ENCODE results near the gene SFMBT2. TPM values are rescaled to one million over a fixed set of nuclear protein-coding genes. Genes with fewer than 3 reads are reported as not detected.

Gene SFMBT2
- total RNA-seq, 1 donor from 2014 or later = 18.7 TPM

GRCh38 chr10:7275761-7276440 lies 134.9 kb downstream of the SFMBT2 start:
- DNase-seq = no peak
- ChIA-PET CTCF (interaction anchor here (0.7 kb wide), 1 partner anchor 541 kb away, joined by 3 read pairs; no protein-coding TSS in a partner anchor), POLR2A (no interaction called here)
- Mint-ChIP-seq H3K27me3 (no peaks in the 10 kb centered on the region), H3K4me1 (peaks cover 4% of the 10 kb centered on the region), H3K9me3 (no peaks in the 10 kb centered on the region), H3K4me3 (no peak overlapping the region), H3K36me3 (ENCODE audit: low read depth) (peaks cover 19% of the 10 kb centered on the region), H3K27ac (no peak overlapping the region)
- no peak for ATAC-seq (ENCODE audit: low read depth)
- TF ChIP-seq, protein P1, sequence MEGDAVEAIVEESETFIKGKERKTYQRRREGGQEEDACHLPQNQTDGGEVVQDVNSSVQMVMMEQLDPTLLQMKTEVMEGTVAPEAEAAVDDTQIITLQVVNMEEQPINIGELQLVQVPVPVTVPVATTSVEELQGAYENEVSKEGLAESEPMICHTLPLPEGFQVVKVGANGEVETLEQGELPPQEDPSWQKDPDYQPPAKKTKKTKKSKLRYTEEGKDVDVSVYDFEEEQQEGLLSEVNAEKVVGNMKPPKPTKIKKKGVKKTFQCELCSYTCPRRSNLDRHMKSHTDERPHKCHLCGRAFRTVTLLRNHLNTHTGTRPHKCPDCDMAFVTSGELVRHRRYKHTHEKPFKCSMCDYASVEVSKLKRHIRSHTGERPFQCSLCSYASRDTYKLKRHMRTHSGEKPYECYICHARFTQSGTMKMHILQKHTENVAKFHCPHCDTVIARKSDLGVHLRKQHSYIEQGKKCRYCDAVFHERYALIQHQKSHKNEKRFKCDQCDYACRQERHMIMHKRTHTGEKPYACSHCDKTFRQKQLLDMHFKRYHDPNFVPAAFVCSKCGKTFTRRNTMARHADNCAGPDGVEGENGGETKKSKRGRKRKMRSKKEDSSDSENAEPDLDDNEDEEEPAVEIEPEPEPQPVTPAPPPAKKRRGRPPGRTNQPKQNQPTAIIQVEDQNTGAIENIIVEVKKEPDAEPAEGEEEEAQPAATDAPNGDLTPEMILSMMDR (IDR thresholded peaks at IDR 0.05) = no peak
- intact Hi-C loops (cut with micrococcal nuclease) = no loop called here

DNA sequence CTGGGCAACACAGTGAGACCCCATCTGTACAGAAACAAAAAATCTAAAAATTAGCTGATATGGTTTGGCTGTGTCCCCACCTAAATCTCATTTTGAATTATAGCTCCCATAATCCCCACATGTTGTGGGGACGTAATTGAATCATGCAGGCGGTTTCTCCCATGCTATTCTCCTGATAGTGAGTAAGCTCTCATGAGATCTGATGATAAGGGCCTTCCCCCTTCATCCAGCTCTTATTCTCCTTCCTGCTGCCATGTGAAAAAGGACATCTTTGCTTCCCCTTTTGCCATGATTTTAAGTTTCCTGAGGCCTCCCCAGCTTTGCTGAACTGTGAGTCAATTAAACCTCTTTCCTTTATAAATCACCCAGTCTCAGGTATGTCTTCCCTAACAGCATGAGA lies 136.5 kb downstream of the SFMBT2 start:
- ChIA-PET CTCF (no interaction called here), POLR2A (no interaction called here)
- H3K4me1 Mint-ChIP-seq = no peaks in the 10 kb centered on the region
- peaks cover 24% of the 10 kb centered on the region for H3K36me3 Mint-ChIP-seq (ENCODE audit: low read depth)
- TF ChIP-seq, protein P1 (IDR thresholded peaks at IDR 0.05) = no peak
- no peaks in the 10 kb centered on the region for H3K27me3 Mint-ChIP-seq
- H3K9me3 Mint-ChIP-seq = no peaks in the 10 kb centered on the region
- no peak for ATAC-seq (ENCODE audit: low read depth)
- no peak for DNase-seq
- H3K4me3 Mint-ChIP-seq = no peak overlapping the region
- intact Hi-C loops (cut with micrococcal nuclease) = no loop called here
- H3K27ac Mint-ChIP-seq = no peak overlapping the region

DNA sequence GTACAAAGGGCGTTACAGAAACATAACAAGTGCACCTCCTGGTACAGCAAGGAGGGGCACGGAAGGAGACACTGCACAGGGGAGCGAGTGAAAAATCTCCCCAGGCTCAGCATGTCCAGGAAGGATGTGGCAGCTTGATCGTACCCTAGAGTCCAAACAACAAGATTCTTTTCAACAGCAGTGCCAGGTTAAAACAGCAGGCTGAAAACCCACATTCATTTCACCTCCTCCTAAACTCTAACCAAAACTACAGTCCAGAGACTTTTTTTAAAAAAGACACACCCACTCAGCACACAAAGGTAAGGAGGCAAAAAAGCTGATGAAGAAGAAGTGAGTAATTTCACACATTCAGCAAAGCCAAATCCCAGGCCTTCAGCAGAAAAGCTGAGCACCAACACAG lies 138.8 kb downstream of the SFMBT2 start:
- DNase-seq = no peak
- Mint-ChIP-seq H3K27ac (no peak overlapping the region), H3K36me3 (ENCODE audit: low read depth) (peaks cover 20% of the 10 kb centered on the region)

DNA sequence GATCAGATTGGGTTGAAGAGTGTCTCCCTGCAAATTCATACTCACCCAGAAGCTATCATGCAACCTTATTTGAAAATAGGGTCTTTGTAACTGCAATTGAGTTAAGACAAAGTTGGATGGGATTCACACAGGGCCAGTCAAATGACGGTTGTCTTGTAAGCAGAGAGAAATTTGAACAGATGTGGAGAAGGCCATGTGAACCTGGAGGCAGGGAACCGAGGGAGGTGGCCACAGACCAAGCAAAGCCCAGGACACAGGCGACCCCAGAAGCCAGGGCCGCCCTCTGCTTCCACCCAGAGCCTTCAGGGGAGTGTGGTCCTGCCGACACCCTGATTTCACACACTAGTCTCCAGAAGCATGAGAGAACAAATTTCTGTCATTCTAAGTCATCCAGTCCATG lies 140.8 kb downstream of the SFMBT2 start:
- CTCF ChIA-PET = no interaction called here
- no peak for ATAC-seq (ENCODE audit: low read depth)
- no peaks in the 10 kb centered on the region for H3K9me3 Mint-ChIP-seq
- H3K27me3 Mint-ChIP-seq = no peaks in the 10 kb centered on the region
- H3K36me3 Mint-ChIP-seq (ENCODE audit: low read depth) = peaks cover 11% of the 10 kb centered on the region
- intact Hi-C loops (cut with micrococcal nuclease) = loop anchor here (10.0 kb wide), 1 partner anchor 435 kb away; no protein-coding TSS in a partner anchor
- no peak overlapping the region for H3K27ac Mint-ChIP-seq
- no peak for DNase-seq
- POLR2A ChIA-PET = no interaction called here
- H3K4me1 Mint-ChIP-seq = peaks cover 6% of the 10 kb centered on the region
- TF ChIP-seq, protein P1 (IDR thresholded peaks at IDR 0.05) = no peak
- no peak overlapping the region for H3K4me3 Mint-ChIP-seq

More for the DNA sequence above, 138.8 kb downstream of the SFMBT2 start:
- Mint-ChIP-seq H3K4me3 (no peak overlapping the region), H3K4me1 (no peaks in the 10 kb centered on the region), H3K27me3 (no peaks in the 10 kb centered on the region), H3K9me3 (no peaks in the 10 kb centered on the region)
- TF ChIP-seq, protein P1 (IDR thresholded peaks at IDR 0.05) = no peak
- intact Hi-C loops (cut with micrococcal nuclease) = no loop called here
- ChIA-PET POLR2A (no interaction called here), CTCF (interaction anchor here (0.9 kb wide), 1 partner anchor 13 kb away, joined by 3 read pairs; no protein-coding TSS in a partner anchor)
- ATAC-seq (ENCODE audit: low read depth) = no peak

- no peak overlapping the region for H3K27ac Mint-ChIP-seq
- H3K9me3 Mint-ChIP-seq = no peaks in the 10 kb centered on the region
- H3K4me3 Mint-ChIP-seq = no peak overlapping the region
- peaks cover 8% of the 10 kb centered on the region for H3K36me3 Mint-ChIP-seq (ENCODE audit: low read depth)
- peaks cover 6% of the 10 kb centered on the region for H3K4me1 Mint-ChIP-seq
- no peaks in the 10 kb centered on the region for H3K27me3 Mint-ChIP-seq
- no peak for DNase-seq
- CTCF ChIA-PET = interaction anchor here (1.5 kb wide), 1 partner anchor 12 kb away, joined by 3 read pairs; no protein-coding TSS in a partner anchor
- intact Hi-C loops (cut with micrococcal nuclease) = loop anchor here (10.0 kb wide), 1 partner anchor 432 kb away; no protein-coding TSS in a partner anchor
- POLR2A ChIA-PET = no interaction called here
- no peak for ATAC-seq (ENCODE audit: low read depth)
- TF ChIP-seq, protein P1 (IDR thresholded peaks at IDR 0.05) = no peak
Measured at GRCh38 chr10:7267142-7267541, 143.7 kb downstream of the SFMBT2 start.

All from activated B cell treated with CpG ODN at 0.5 μM for 24 hours (primary cell).